Endothelial cell of umbilical vein (primary cell): ENCODE results near the gene PGBD2. TPM values are rescaled to one million over a fixed set of nuclear protein-coding genes. Genes with fewer than 3 reads are reported as not detected.

ENCODE experiments used
- BruUV-seq: library from RNA; stranded (reverse); fragments of 400-500 nt; replicated peaks from 2 replicates; lab custom pipeline; 2021; lab: Mats Ljungman, UMichigan
- CTCF ChIA-PET: fragments of 300-600, 350-600 bp; sonication (Branson Sonifier 250); formaldehyde crosslinking; loops from one replicate; lab custom pipeline; 2021; ENCODE audit warnings: antibody characterized with exemption, inconsistent platforms; lab: Charles Lee
- POLR2A ChIA-PET: fragments of 300-600, 350-600 bp; sonication (Branson Sonifier 250); formaldehyde crosslinking; loops from one replicate; lab custom pipeline; 2021; ENCODE audit warnings: antibody characterized with exemption, inconsistent platforms; lab: Charles Lee
- DNase-seq: peaks from one replicate; pipeline ENCODE4 v3.0.0-alpha.2; 2011; ENCODE audit warnings: low read depth, low spot score
- FAIRE-seq: peaks from 2 replicates; lab custom pipeline; 2011; peaks lifted over from hg19 to GRCh38; lab: Jason Lieb, UNC
- H2AFZ ChIP-seq: 2 replicates; pipeline ENCODE4 v1.6.0; 2012; ENCODE audit warnings: low read depth, low read length, control low read depth, inconsistent platforms
- H3K27ac ChIP-seq: 2 replicates; pipeline ENCODE4 v1.5.1; 2011; ENCODE audit warnings: low read depth, mild to moderate bottlenecking, control low read depth, low read length, moderate library complexity; ENCODE audit not compliant: insufficient read depth
- H3K27me3 ChIP-seq, 2 experiments: 2 replicates each; pipeline versions ENCODE4 v1.6.0 to v1.6.1; 2011; ENCODE audit warnings: low read length in 2 of 2, mixed read lengths in 1 of 2; ENCODE audit not compliant: control insufficient read depth in 2 of 2, insufficient read depth in 2 of 2
- H3K36me3 ChIP-seq, 2 experiments: 2 replicates in 1 of 2; 3 replicates in 1 of 2; pipeline ENCODE4 v1.5.1; 2011; ENCODE audit warnings: low read length in 2 of 2, mild to moderate bottlenecking in 1 of 2, moderate library complexity in 1 of 2; ENCODE audit not compliant: control insufficient read depth in 2 of 2, insufficient read depth in 2 of 2; ENCODE audit errors: extremely low read depth in 1 of 2
- H3K4me1 ChIP-seq: 3 replicates; pipeline ENCODE4 v1.5.1; 2011; ENCODE audit warnings: mild to moderate bottlenecking, low read length; ENCODE audit not compliant: control insufficient read depth, insufficient read depth; ENCODE audit errors: extremely low read depth
- H3K4me2 ChIP-seq: 2 replicates; pipeline ENCODE4 v1.6.1; 2011; ENCODE audit warnings: low read length, control low read depth, mixed read lengths; ENCODE audit not compliant: insufficient read depth
- H3K4me3 ChIP-seq, 3 experiments: fragments of 200-600 bp in 1 of 3; sonication (generic), shearing (Covaris generic) in 1 of 3; replicated peaks in 1 of 3; 2 replicates each; pipeline ENCODE4 v1.5.1; 2011 to 2016; ENCODE audit warnings: control low read depth in 3 of 3, low read length in 3 of 3, mild to moderate bottlenecking in 2 of 3, inconsistent platforms in 1 of 3, low read depth in 1 of 3, moderate library complexity in 1 of 3; ENCODE audit not compliant: insufficient read depth in 1 of 3
- H3K79me2 ChIP-seq: 2 replicates; pipeline ENCODE4 v1.6.0; 2012; ENCODE audit warnings: low read length, inconsistent platforms; ENCODE audit not compliant: control insufficient read depth, insufficient read depth
- H3K9ac ChIP-seq: replicated peaks from 2 replicates; pipeline ENCODE3; 2011; ENCODE audit warnings: low read length, control low read depth; ENCODE audit not compliant: insufficient read depth; ENCODE audit errors: extremely low read depth
- H3K9me1 ChIP-seq: replicated peaks from 3 replicates; pipeline ENCODE4 v1.6.0; 2011; ENCODE audit warnings: mild to moderate bottlenecking, low read length; ENCODE audit not compliant: control insufficient read depth, insufficient read depth; ENCODE audit errors: extremely low read depth
- H3K9me3 ChIP-seq: replicated peaks from 2 replicates; pipeline ENCODE4 v1.5.1; 2012; ENCODE audit warnings: low read length, inconsistent platforms; ENCODE audit not compliant: control insufficient read depth, insufficient read depth
- H4K20me1 ChIP-seq: replicated peaks from 2 replicates; pipeline ENCODE3; 2011; ENCODE audit warnings: mild to moderate bottlenecking, low read length; ENCODE audit not compliant: control insufficient read depth, insufficient read depth; ENCODE audit errors: extremely low read depth
- CTCF ChIP-seq, 2 donors: IDR thresholded peaks; 1 replicate in 1 of 2; 2 replicates in 1 of 2; pipeline ENCODE4 v1.5.1; 2011; ENCODE audit warnings: low read length in 2 of 2, mild to moderate bottlenecking in 2 of 2, moderate library complexity in 2 of 2, control low read depth in 1 of 2, inconsistent platforms in 1 of 2, low read depth in 1 of 2; ENCODE audit not compliant: insufficient read depth in 1 of 2; ENCODE audit errors: extremely low read depth in 1 of 2
- EZH2 ChIP-seq: IDR thresholded peaks from 2 replicates; pipeline ENCODE4 v1.6.1; 2012; ENCODE audit warnings: borderline replicate concordance, low read depth, mild to moderate bottlenecking, moderate library complexity, low read length, inconsistent platforms; ENCODE audit not compliant: severe bottlenecking
- FOS ChIP-seq: IDR thresholded peaks from 2 replicates; pipeline ENCODE4 v1.6.1; 2011; ENCODE audit warnings: mild to moderate bottlenecking, low read length, moderate library complexity, borderline replicate concordance; ENCODE audit not compliant: insufficient read depth
- GATA2 ChIP-seq: IDR thresholded peaks from 2 replicates; pipeline ENCODE4 v1.7.0; 2011; ENCODE audit warnings: low read depth, mild to moderate bottlenecking, moderate library complexity, mixed read lengths, low read length; ENCODE audit not compliant: insufficient read length, insufficient read depth
- JUN ChIP-seq: IDR thresholded peaks from 2 replicates; pipeline ENCODE4 v1.6.1; 2011; ENCODE audit warnings: borderline replicate concordance, low read depth; ENCODE audit not compliant: insufficient read length, insufficient read depth
- MAX ChIP-seq: IDR thresholded peaks from 2 replicates; pipeline ENCODE4 v1.6.1; 2011; ENCODE audit not compliant: insufficient read depth, insufficient read length
- MYC ChIP-seq: IDR thresholded peaks from one replicate; pipeline ENCODE4 v1.6.1; 2011; ENCODE audit warnings: mild to moderate bottlenecking, low read depth, low read length
- POLR2A ChIP-seq: IDR thresholded peaks from 2 replicates; pipeline ENCODE4 v1.6.1; 2012; ENCODE audit warnings: low read depth, mild to moderate bottlenecking, control low read depth, low read length
- POLR2AphosphoS5 ChIP-seq: IDR thresholded peaks from 2 replicates; pipeline ENCODE4 v1.6.1; 2012; ENCODE audit warnings: low read depth, mild to moderate bottlenecking, control low read depth, low read length, moderate library complexity; ENCODE audit not compliant: insufficient read depth
- dilution Hi-C: fragments of 300-500 bp; cut with MboI; formaldehyde crosslinking; loops from one replicate; pipeline ENCODE4 v1.15.0; 2019; ENCODE audit warnings: low sequenced_read_pairs; ENCODE audit not compliant: extremely low pct_ligation_motif_present
- intact Hi-C: fragments of 100-400 bp; cut with micrococcal nuclease; formaldehyde crosslinking; loops from one replicate; pipeline ENCODE4 v1.10.0; 2022
- polyA plus RNA-seq, 4 experiments: library from polyadenylated mRNA; depleted of rRNA in 3 of 4; stranded (reverse) in 3 of 4; unstranded in 1 of 4; fragments of >200 nt; gene quantifications; 2 replicates each; pipeline versions ENCODE4 v1.2.1 to v1.2.3, GENCODE V29; 2011 to 2012; ENCODE audit warnings: missing spikeins in 1 of 4
- total RNA-seq: library from RNA; stranded (reverse); gene quantifications from 2 replicates; pipeline ENCODE4 v1.2.3, GENCODE V29; 2021

Gene PGBD2
- total and polyA plus RNA-seq, 2 donors (not counting 3 experiments of a cell fraction or from before 2014, with no cell fraction given) = 5.2 to 6.1 TPM

- no peak overlapping the region for H3K4me3 ChIP-seq
- intact Hi-C loops = no loop called here
- H3K36me3 ChIP-seq = peaks cover 0 to 2% of the 10 kb centered on the region in 2 experiments
- peaks cover 10% of the 10 kb centered on the region for H3K79me2 ChIP-seq
- dilution Hi-C loops = no loop called here
- DNase-seq (no peak), FAIRE-seq (no peak)
- no TSS peak for BruUV-seq
- no peaks in the 10 kb centered on the region for H3K9me3 ChIP-seq
- H3K27me3 ChIP-seq = peaks cover 2 to 4% of the 10 kb centered on the region in 2 experiments
- TF ChIP-seq MYC = no peak
- no peak for TF ChIP-seq EZH2
- no peak for TF ChIP-seq FOS
- no peak for TF ChIP-seq CTCF (IDR thresholded peaks at IDR 0.05; ENCODE audit: extremely low read depth in 1 of 2, insufficient read depth in 1 of 2, low read depth in 1 of 2, low read length in 2 of 2)
- TF ChIP-seq POLR2A = no peak
- TF ChIP-seq POLR2AphosphoS5 = no peak
- no peak for TF ChIP-seq MAX
- no peak for TF ChIP-seq JUN
- TF ChIP-seq GATA2 = no peak
- no peak overlapping the region for H3K4me2 ChIP-seq
- no peaks in the 10 kb centered on the region for H4K20me1 ChIP-seq
- H3K27ac ChIP-seq = no peak overlapping the region
- no peak overlapping the region for H2AFZ ChIP-seq
- ChIA-PET POLR2A (no interaction called here), CTCF (interaction anchor here (2.4 to 2.6 kb wide), 4 partner anchors 13 to 34 kb away, joined by 10 to 17 read pairs (median 14); partner anchors contain the start of genes SH3BP5L and ZNF672)
- H3K9ac ChIP-seq = no peak overlapping the region
- no peaks in the 10 kb centered on the region for H3K9me1 ChIP-seq
- H3K4me1 ChIP-seq = peaks cover 23% of the 10 kb centered on the region
These were observed 46.0 kb upstream of the PGBD2 start for GRCh38 chr1:248860007-248860406.
